HG03558 (cell line): ENCODE results near the gene PDGFD.
A peak's percentile ranks its signal among the peaks of the same experiment; 100 is the strongest.

Experiments
- ATAC-seq: cut with Tn5 transposase; IDR thresholded peaks from one replicate; pipeline ENCODE4 v1.9.1; 2021; ENCODE audit warnings: moderate number of reproducible peaks; ENCODE audit not compliant: unreplicated experiment; ENCODE audit errors: extremely low read depth

PDGFD gene

DNA sequence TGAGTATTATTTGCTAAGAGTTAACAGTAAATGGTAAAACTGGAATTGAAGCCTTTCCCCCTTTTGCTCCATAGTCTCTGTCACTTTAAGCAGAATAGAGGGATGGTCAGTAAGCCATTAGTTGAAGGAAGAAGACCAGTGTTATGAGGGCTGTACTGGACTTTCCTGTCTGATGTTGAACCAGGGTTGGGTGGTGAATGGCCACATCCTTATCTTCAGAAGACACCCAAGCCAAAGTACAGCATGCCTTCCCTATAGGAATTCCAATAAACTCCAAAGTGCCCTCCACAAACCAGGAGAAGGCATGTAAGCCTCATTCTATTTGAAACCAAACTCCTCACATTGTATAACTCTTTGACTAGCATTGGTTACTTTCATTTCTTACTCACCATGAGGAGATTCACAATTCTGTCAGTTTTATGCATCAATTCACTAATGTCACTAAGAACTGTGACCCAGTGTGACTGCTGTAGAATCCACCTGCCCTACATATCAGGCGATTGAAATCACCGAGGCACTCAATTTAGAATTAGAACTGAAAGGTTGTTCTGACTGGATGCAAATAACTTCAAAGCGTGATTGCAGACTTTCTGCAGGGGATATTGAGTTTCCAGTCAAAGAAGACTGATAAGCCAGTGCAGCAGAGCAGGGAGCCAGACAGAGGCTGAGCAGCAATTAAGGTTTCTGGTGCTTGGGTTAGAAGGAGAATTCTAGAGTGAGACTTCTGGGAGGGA is 234.6 kb downstream of the PDGFD start:
- peak; percentile 92 for ATAC-seq

- no peak for ATAC-seq
Measured at GRCh38 chr11:103928802-103929161, 235.2 kb downstream of the PDGFD start.

GRCh38 chr11:103928040-103928801 is 235.7 kb downstream of the PDGFD start:
- no peak for ATAC-seq

DNA sequence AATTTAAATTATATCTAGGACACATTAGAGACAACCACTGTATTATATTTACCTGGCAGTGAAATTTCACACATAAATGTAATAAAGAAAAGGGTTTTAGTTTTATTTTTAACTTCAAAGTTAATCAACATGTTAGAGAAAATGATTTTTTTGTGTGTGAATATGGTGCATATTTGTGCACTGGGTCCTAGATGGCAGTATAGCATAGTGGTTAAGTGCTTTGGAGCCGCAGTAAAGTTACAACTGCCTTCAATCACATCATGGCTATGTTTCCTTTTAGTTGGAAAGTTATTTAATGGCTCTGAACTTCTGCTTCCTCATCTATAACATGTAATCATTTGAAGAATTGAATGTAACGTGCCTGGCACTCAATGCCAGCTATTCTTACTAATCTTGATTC is 236.4 kb downstream of the PDGFD start:
- ATAC-seq, result no peak

DNA sequence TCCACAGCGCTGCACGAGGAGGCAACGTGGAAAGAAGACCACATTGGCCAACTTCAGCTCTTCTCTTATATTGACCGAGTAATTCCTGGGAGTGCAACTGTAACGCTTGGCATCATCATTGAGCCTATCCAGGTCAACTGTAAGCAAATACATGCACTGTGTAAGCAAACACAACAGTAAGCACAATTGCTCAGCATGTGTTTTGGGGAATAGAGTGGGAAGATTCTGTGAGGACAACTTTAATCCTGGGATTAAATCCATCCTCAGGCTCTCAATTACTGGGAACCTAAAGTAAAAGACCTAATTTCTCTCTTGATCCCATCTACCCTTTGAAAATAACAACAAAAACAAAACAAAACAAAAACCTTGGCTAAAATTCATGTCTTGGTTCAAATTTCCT is 237.0 kb downstream of the PDGFD start:
- ATAC-seq, result no peak

DNA sequence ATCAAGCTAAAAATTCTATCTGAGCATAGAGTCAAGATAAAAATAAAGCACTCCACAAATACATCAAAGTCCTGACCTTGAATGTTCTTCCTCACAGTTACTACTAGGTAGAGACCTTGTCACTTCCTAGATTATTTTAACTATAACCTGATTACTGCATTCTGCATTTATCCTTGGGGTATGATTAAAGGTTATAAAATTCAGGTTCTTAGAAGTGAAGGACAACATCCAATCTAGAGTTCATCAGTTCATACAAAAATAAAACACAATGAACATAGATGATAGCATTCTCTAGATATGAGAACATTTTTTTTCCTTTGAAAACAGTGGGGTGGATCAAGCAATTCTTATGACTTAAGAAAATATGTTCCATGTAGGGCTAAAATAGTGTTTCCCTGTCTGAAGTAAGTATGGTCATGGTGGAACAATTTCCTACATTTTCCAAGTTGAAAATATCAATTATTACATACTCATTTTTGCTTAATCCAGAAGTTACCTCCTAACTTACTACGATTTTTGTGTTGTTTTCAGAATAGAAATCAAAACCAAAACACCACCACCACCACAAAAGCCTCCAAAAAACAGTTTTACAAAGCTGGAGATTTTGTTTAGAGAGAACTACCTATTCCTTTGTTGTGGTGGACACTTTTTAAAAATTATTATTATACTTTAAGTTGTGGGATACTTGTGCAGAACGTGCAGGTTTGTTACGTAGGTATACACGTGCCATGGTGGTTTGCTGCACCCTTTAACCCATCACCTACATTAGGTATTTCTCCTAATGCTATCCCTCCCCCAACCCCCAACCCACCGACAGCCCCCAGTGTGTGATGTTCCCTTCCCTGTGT is 239.6 kb downstream of the PDGFD start:
- ATAC-seq, result no peak

- peak; percentile 36 for ATAC-seq
Measured at GRCh38 chr11:103923451-103923931, 240.5 kb downstream of the PDGFD start.

GRCh38 chr11:103920933-103921332 is 243.0 kb downstream of the PDGFD start:
- no peak for ATAC-seq

GRCh38 chr11:103920449-103920848 is 243.5 kb downstream of the PDGFD start:
- ATAC-seq, result no peak

DNA sequence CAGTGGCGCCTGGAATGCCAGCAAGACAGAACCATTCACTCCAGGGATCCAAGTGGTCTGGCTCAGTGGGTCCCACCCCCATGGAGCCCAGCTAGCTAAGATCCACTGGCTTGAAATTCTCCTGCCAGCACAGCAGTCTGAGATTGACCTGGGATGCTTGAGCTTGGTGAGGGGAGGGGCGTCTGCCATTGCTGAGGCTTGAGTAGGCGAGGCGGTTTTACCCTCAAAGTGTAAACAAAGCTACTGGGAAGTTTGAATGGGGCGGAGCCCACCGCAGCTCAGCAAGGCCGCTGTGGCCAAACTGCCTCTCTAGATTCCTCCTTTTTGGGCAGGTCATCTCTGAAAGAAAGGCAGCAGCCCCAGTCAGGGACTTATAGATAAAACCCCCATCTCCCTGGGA is 253.2 kb downstream of the PDGFD start:
- no peak for ATAC-seq

GRCh38 chr11:103907548-103908455 is 256.1 kb downstream of the PDGFD start:
- ATAC-seq, result no peak

- ATAC-seq, result no peak
Measured at GRCh38 chr11:103907136-103907535, 256.8 kb downstream of the PDGFD start.

DNA sequence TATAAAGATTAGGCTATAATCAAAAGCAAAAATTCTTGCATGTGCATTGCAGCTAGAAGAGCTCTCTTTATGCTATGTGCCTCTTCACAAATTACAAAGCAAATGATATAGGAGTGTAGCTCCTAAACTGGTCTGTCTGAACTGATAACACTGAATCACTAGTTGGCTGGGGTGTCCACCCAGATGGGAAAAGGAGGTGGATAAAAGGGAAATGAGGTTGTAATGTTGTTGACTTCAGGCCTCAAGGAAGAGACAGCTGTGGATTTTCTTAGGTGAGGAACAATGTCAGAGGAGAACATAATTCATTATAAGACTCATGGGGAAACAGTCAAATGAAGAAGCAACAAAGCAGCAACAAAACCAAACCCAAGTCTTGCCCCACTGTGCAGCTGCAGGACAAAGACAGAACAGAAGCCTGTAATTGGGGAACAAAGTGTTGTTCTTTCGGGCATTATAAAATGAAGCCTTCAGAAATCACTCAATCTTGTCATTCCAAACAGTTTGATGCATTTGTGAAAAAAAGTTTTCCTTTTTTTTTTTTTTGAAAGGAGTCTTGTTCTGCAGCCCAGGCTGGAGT is 257.6 kb downstream of the PDGFD start:
- ATAC-seq, result no peak

DNA sequence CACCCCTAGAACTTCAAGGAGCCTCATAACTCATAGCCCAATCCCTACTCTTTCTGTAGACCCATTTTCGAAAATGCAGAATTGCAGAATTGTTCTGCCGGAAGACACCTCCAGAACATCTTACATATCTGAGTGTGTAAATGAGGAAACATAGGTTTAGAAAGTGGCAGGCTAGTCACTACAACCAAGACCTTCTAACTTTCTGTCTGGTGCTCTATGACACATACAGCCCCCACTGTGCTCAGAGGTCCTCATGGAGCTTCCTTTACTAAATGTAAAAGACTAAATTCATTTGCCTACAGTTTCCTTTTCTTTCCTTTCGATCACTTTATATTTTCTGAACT is 259.7 kb downstream of the PDGFD start:
- peak; percentile 66 for ATAC-seq

GRCh38 chr11:103903621-103904323 is 260.2 kb downstream of the PDGFD start:
- ATAC-seq, result peak; percentile 60

- no peak for ATAC-seq
Measured at GRCh38 chr11:103902994-103903393, 261.0 kb downstream of the PDGFD start.

DNA sequence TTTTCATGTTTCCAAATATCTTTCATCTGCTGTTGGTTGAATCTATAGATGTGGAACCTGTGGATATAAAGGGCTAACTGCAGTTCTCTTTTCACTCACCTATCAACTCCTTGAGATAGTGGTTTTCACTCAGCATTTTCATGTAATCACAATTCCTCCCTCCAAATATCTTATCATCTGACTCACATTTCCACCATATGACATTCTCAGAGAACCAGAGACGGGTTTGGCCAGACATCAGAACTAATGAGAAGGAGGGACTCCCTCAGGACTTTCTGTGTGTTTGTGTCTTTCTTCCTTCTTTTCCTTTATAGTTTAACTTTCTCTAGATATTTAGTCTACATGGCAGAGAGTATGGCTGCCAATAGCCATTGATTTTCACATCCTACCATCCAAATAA is 262.3 kb downstream of the PDGFD start:
- ATAC-seq, result no peak

- ATAC-seq, result peak; percentile 64
Measured at GRCh38 chr11:103898577-103899336, 265.2 kb downstream of the PDGFD start.
